WTC11 (cell line): ENCODE data around the gene DUSP22. TPM values are rescaled to one million over a fixed set of nuclear protein-coding genes. Genes with fewer than 3 reads are reported as not detected.

Source experiments
- ATAC-seq: fragments of 200-7000 bp; cut with Tn5 transposase; 2 replicates; pipeline ENCODE4 v1.10.0; 2021; ENCODE audit warnings: mild to moderate bottlenecking, moderate library complexity
- CTCF ChIA-PET: fragments of 300-600 bp; sonication (Branson Sonifier 250); formaldehyde crosslinking; loops from one replicate; lab custom pipeline; 2021; ENCODE audit warnings: antibody characterized with exemption; lab: Charles Lee
- POLR2A ChIA-PET: fragments of 350-600 bp; sonication (Branson Sonifier 250); formaldehyde crosslinking; loops from one replicate; lab custom pipeline; 2021; ENCODE audit warnings: antibody characterized with exemption; lab: Charles Lee
- DNase-seq: peaks from one replicate; pipeline ENCODE4 v3.0.0; 2021; ENCODE audit warnings: low spot score
- H3K27ac Mint-ChIP-seq: 2 replicates; pipeline ENCODE4 v1.8.0; 2021; ENCODE audit warnings: mixed read lengths
- H3K27me3 Mint-ChIP-seq: 2 replicates; pipeline ENCODE4 v1.8.0; 2021; ENCODE audit warnings: low read depth, mild to moderate bottlenecking, moderate library complexity, mixed read lengths
- H3K36me3 Mint-ChIP-seq: 2 replicates; pipeline ENCODE4 v1.8.0; 2021; ENCODE audit warnings: mixed read lengths
- H3K4me1 Mint-ChIP-seq: 2 replicates; pipeline ENCODE4 v1.8.0; 2022; ENCODE audit warnings: mixed read lengths
- H3K4me3 Mint-ChIP-seq: 2 replicates; pipeline ENCODE4 v1.8.0; 2021; ENCODE audit warnings: mild to moderate bottlenecking, moderate library complexity, mixed read lengths
- H3K9me3 Mint-ChIP-seq: 2 replicates; pipeline ENCODE4 v1.8.0; 2021; ENCODE audit warnings: mixed read lengths
- AR ChIP-seq: fragments of 250-450 bp; sonication (Bioruptor Pico); IDR thresholded peaks from 2 replicates; pipeline ENCODE4 v1.9.0; 2021; ENCODE audit warnings: mild to moderate bottlenecking
- ATF1 ChIP-seq: sonication (generic); formaldehyde crosslinking; IDR thresholded peaks from 2 replicates; pipeline ENCODE4 v1.8.1; 2023; ENCODE audit warnings: mild to moderate bottlenecking, moderate library complexity, missing genetic modification reagents
- E2F4 ChIP-seq: sonication (generic); formaldehyde crosslinking; IDR thresholded peaks from 2 replicates; pipeline ENCODE4 v1.8.1; 2022; ENCODE audit warnings: low read depth, mild to moderate bottlenecking, moderate library complexity, missing genetic modification reagents, borderline replicate concordance
- ELF4 ChIP-seq: sonication (generic); formaldehyde crosslinking; IDR thresholded peaks from 2 replicates; pipeline ENCODE4 v1.8.1; 2022; ENCODE audit warnings: low read depth, mild to moderate bottlenecking, moderate library complexity, missing genetic modification reagents
- ERG ChIP-seq: fragments of 250-450 bp; sonication (Bioruptor Pico); IDR thresholded peaks from 2 replicates; pipeline ENCODE4 v1.8.0; 2021; ENCODE audit warnings: mild to moderate bottlenecking
- ESRRA ChIP-seq: sonication (generic); formaldehyde crosslinking; IDR thresholded peaks from 2 replicates; pipeline ENCODE4 v1.8.1; 2022; ENCODE audit warnings: mild to moderate bottlenecking, missing genetic modification reagents, borderline replicate concordance
- GTF2I ChIP-seq: fragments of 250-450 bp; sonication (Bioruptor Pico); conservative IDR thresholded peaks from 2 replicates; pipeline ENCODE4 v1.4.0; 2021; ENCODE audit warnings: mild to moderate bottlenecking
- HMGXB4 ChIP-seq: sonication (generic); formaldehyde crosslinking; IDR thresholded peaks from 2 replicates; pipeline ENCODE4 v1.8.1; 2023; ENCODE audit warnings: mild to moderate bottlenecking, moderate library complexity, missing genetic modification reagents
- IRF1 ChIP-seq: sonication (generic); formaldehyde crosslinking; IDR thresholded peaks from 2 replicates; pipeline ENCODE4 v1.8.0; 2023; ENCODE audit warnings: missing genetic modification reagents
- IRF2 ChIP-seq: sonication (generic); formaldehyde crosslinking; IDR thresholded peaks from 2 replicates; pipeline ENCODE4 v1.8.0; 2022; ENCODE audit warnings: low read depth, missing genetic modification reagents, borderline replicate concordance
- MXD4 ChIP-seq: fragments of 250-450 bp; sonication (Bioruptor Pico); IDR thresholded peaks from 2 replicates; pipeline ENCODE4 v1.8.0; 2021; ENCODE audit warnings: mild to moderate bottlenecking, moderate library complexity, borderline replicate concordance
- MYBL2 ChIP-seq: sonication (generic); formaldehyde crosslinking; IDR thresholded peaks from 2 replicates; pipeline ENCODE4 v1.8.1; 2023; ENCODE audit warnings: mild to moderate bottlenecking, moderate library complexity, missing genetic modification reagents
- NFATC4 ChIP-seq: fragments of 250-450 bp; sonication (Bioruptor Pico); IDR thresholded peaks from 2 replicates; pipeline ENCODE4 v1.9.0; 2021; ENCODE audit warnings: mild to moderate bottlenecking
- NFYB ChIP-seq: sonication (generic); formaldehyde crosslinking; conservative IDR thresholded peaks from 2 replicates; pipeline ENCODE4 v1.8.0; 2022; ENCODE audit warnings: low read depth, missing genetic modification reagents
- NR1H2 ChIP-seq: sonication (generic); formaldehyde crosslinking; IDR thresholded peaks from 2 replicates; pipeline ENCODE4 v1.9.0; 2021; ENCODE audit warnings: mild to moderate bottlenecking, moderate library complexity, missing genetic modification reagents
- PRRX2 ChIP-seq: fragments of 250-450 bp; sonication (Bioruptor Pico); IDR thresholded peaks from 2 replicates; pipeline ENCODE4 v1.8.0; 2021; ENCODE audit warnings: mild to moderate bottlenecking
- RORB ChIP-seq: fragments of 250-450 bp; sonication (Bioruptor Pico); IDR thresholded peaks from 2 replicates; pipeline ENCODE4 v1.9.0; 2021; ENCODE audit warnings: mild to moderate bottlenecking
- SMAD3 ChIP-seq: sonication (generic); formaldehyde crosslinking; IDR thresholded peaks from 2 replicates; pipeline ENCODE4 v1.8.0; 2022; ENCODE audit warnings: missing genetic modification reagents, mild to moderate bottlenecking, borderline replicate concordance
- SP1 ChIP-seq: sonication (generic); formaldehyde crosslinking; conservative IDR thresholded peaks from 2 replicates; pipeline ENCODE4 v1.8.1; 2022; ENCODE audit warnings: missing genetic modification reagents
- TP53 ChIP-seq: sonication (generic); formaldehyde crosslinking; IDR thresholded peaks from 2 replicates; pipeline ENCODE4 v1.8.1; 2023; ENCODE audit warnings: mild to moderate bottlenecking, missing genetic modification reagents
- USF1 ChIP-seq: sonication (generic); formaldehyde crosslinking; IDR thresholded peaks from 2 replicates; pipeline ENCODE4 v1.8.0; 2022; ENCODE audit warnings: mild to moderate bottlenecking, missing genetic modification reagents
- ZBTB21 ChIP-seq: sonication (generic); formaldehyde crosslinking; IDR thresholded peaks from 2 replicates; pipeline ENCODE4 v1.8.1; 2023; ENCODE audit warnings: mild to moderate bottlenecking, missing genetic modification reagents, borderline replicate concordance
- ZNF232 ChIP-seq: sonication (generic); formaldehyde crosslinking; IDR thresholded peaks from 2 replicates; pipeline ENCODE4 v1.8.0; 2022; ENCODE audit warnings: mild to moderate bottlenecking, missing genetic modification reagents
- ZNF532 ChIP-seq: fragments of 250-450 bp; sonication (Bioruptor Pico); IDR thresholded peaks from 2 replicates; pipeline ENCODE4 v1.9.0; 2021; ENCODE audit warnings: mild to moderate bottlenecking, borderline replicate concordance
- total RNA-seq: library from RNA; stranded (reverse); gene quantifications from 3 replicates; pipeline ENCODE4 v1.2.3, GENCODE V29; 2021

Gene DUSP22
- total RNA-seq, 1 experiment from 2014 or later = 38.5 TPM

GRCh38 chr6:292506-293192 is 362 bp downstream of the DUSP22 start:
- POLR2A ChIA-PET = interaction anchor here (0.6 kb wide), 1 partner anchor 60 kb away, joined by 3 read pairs; no protein-coding TSS in a partner anchor
- CTCF ChIA-PET = interaction anchor here (0.6 to 1.4 kb wide), 3 partner anchors 29 to 104 kb away, joined by 3 to 5 read pairs (median 3); no protein-coding TSS in a partner anchor
- peak overlapping the region; percentile 63; the same call in 1 of the 2 replicates for H3K27ac Mint-ChIP-seq
- 0 out of 2 replicates have a peak, but pooled peaks have one; percentile 29 for TF ChIP-seq ZNF232
- 0 out of 2 replicates have a peak, but pooled peaks have one; percentile 12 for TF ChIP-seq SMAD3 (CRISPR knock-in tag)
- no peak for TF ChIP-seq NFYB (CRISPR knock-in tag)
- peak; percentile 18; the same call in 1 of the 2 replicates for TF ChIP-seq USF1 (CRISPR knock-in tag)
- no peak for TF ChIP-seq MXD4 (CRISPR knock-in tag)
- no peak for TF ChIP-seq HMGXB4
- TF ChIP-seq IRF1 = no peak
- TF ChIP-seq ATF1 (CRISPR knock-in tag) = 0 out of 2 replicates have a peak, but pooled peaks have one; percentile 23
- peak; percentile 12; the same call in 1 of the 2 replicates for TF ChIP-seq SP1 (CRISPR knock-in tag)
- no peak for TF ChIP-seq ERG
- no peak for TF ChIP-seq AR (CRISPR knock-in tag)
- TF ChIP-seq ZNF532 (CRISPR knock-in tag) = no peak
- TF ChIP-seq RORB = no peak
- TF ChIP-seq E2F4 (CRISPR knock-in tag) = no peak
- TF ChIP-seq ZBTB21 (CRISPR knock-in tag) = no peak
- TF ChIP-seq ELF4 (CRISPR knock-in tag) = no peak
- no peak for TF ChIP-seq IRF2
- TF ChIP-seq ESRRA (CRISPR knock-in tag) = 0 out of 2 replicates have a peak, but pooled peaks have one; percentile 3
- TF ChIP-seq TP53 (CRISPR knock-in tag) = no peak
- no peak for TF ChIP-seq NFATC4
- TF ChIP-seq PRRX2 (CRISPR knock-in tag) = no peak
- no peak for TF ChIP-seq GTF2I
- TF ChIP-seq NR1H2 (CRISPR knock-in tag) = 0 out of 2 replicates have a peak, but pooled peaks have one; percentile 53
- peak; percentile 46; the same call in 1 of the 2 replicates for TF ChIP-seq MYBL2 (CRISPR knock-in tag)

More at GRCh38 chr6:292506-293192, 362 bp downstream of the DUSP22 start:
- Mint-ChIP-seq H3K36me3 (peaks cover 70% of the 10 kb centered on the region), H3K9me3 (peaks cover 67% of the 10 kb centered on the region), H3K27me3 (peaks cover 31% of the 10 kb centered on the region), H3K4me1 (peaks cover 15% of the 10 kb centered on the region), H3K4me3 (peak overlapping the region; percentile 77)
- peak; percentile 24 for ATAC-seq
- peak; percentile 64 for DNase-seq
